Measurements from ENCODE around the gene FAH. TPM values are rescaled to one million over a fixed set of nuclear protein-coding genes. Genes with fewer than 3 reads are reported as not detected.

Gene FAH
- total and polyA plus RNA-seq, 2 donors (not counting 3 experiments of a cell fraction or from before 2014, with no cell fraction given): 18.2 to 18.7 TPM

- no peaks in the 10 kb centered on the region for H3K4me1 ChIP-seq (ENCODE audit: control insufficient read depth, extremely low read depth, insufficient read depth, low read length)
- no peaks in the 10 kb centered on the region for H3K27me3 ChIP-seq (ENCODE audit: control insufficient read depth in 2 of 2, insufficient read depth in 2 of 2, low read length in 2 of 2)
- no peaks in the 10 kb centered on the region for H3K9me3 ChIP-seq (replicated peaks; ENCODE audit: control insufficient read depth, insufficient read depth, low read length)
- dilution Hi-C loops (cut with MboI; ENCODE audit: extremely low pct_ligation_motif_present, low sequenced_read_pairs): no loop called here
- no peak overlapping the region for H3K9ac ChIP-seq (replicated peaks; ENCODE audit: extremely low read depth, insufficient read depth, low read length)
- no peak overlapping the region for H3K4me3 ChIP-seq (replicated peaks in 1 of 3; ENCODE audit: insufficient read depth in 1 of 3, low read depth in 1 of 3, low read length in 3 of 3)
- no peak overlapping the region for H3K4me2 ChIP-seq (ENCODE audit: insufficient read depth, low read length)
- no peak for DNase-seq (ENCODE audit: low read depth, low spot score)
- H3K27ac ChIP-seq (ENCODE audit: insufficient read depth, low read depth, low read length): no peak overlapping the region
- no TSS peak for BruUV-seq (replicated peaks)
- TF ChIP-seq POLR2A (IDR thresholded peaks at IDR 0.05; ENCODE audit: low read depth, low read length) (no peak), FOS (IDR thresholded peaks at IDR 0.05; ENCODE audit: borderline replicate concordance, insufficient read depth, low read length) (no peak), GATA2 (IDR thresholded peaks at IDR 0.05; ENCODE audit: insufficient read depth, insufficient read length, low read depth, low read length) (no peak), MAX (IDR thresholded peaks at IDR 0.05; ENCODE audit: insufficient read depth, insufficient read length) (no peak), POLR2AphosphoS5 (IDR thresholded peaks at IDR 0.05; ENCODE audit: insufficient read depth, low read depth, low read length) (no peak), JUN (IDR thresholded peaks at IDR 0.05; ENCODE audit: borderline replicate concordance, insufficient read depth, insufficient read length, low read depth) (no peak), MYC (IDR thresholded peaks at IDR 0.05; ENCODE audit: low read depth, low read length) (no peak), CTCF (IDR thresholded peaks at IDR 0.05; ENCODE audit: extremely low read depth in 1 of 2, insufficient read depth in 1 of 2, low read depth in 1 of 2, low read length in 2 of 2) (no peak), EZH2 (IDR thresholded peaks at IDR 0.05; ENCODE audit: borderline replicate concordance, low read depth, low read length, severe bottlenecking) (no peak)
- intact Hi-C loops (cut with micrococcal nuclease): no loop called here
- no peak overlapping the region for H2AFZ ChIP-seq (ENCODE audit: low read depth, low read length)
- FAIRE-seq: no peak
- POLR2A ChIA-PET: no interaction called here
- CTCF ChIA-PET: no interaction called here
- H3K36me3 ChIP-seq (ENCODE audit: control insufficient read depth in 2 of 2, extremely low read depth in 1 of 2, insufficient read depth in 2 of 2, low read length in 2 of 2): peaks cover 0 to 6% of the 10 kb centered on the region in 2 experiments
- no peaks in the 10 kb centered on the region for H3K9me1 ChIP-seq (replicated peaks; ENCODE audit: control insufficient read depth, extremely low read depth, insufficient read depth, low read length)
- peaks cover 9% of the 10 kb centered on the region for H4K20me1 ChIP-seq (replicated peaks; ENCODE audit: control insufficient read depth, extremely low read depth, insufficient read depth, low read length)
- H3K79me2 ChIP-seq (ENCODE audit: control insufficient read depth, insufficient read depth, low read length): peaks cover 23% of the 10 kb centered on the region
These were observed 33.8 kb upstream of the FAH start for GRCh38 chr15:80118956-80119355.

All from endothelial cell of umbilical vein (primary cell).